Astrocyte of the spinal cord (primary cell): ENCODE results near the gene ANKRD27.
"Not testable (repeated sequence)": the region's sequence is repeated elsewhere in the genome, so short reads cannot be mapped to it uniquely, and the experiment has no call there.

Source experiments
- DNase-seq: peaks from one replicate; pipeline ENCODE4 v3.0.0; 2011; ENCODE audit warnings: low read depth, low spot score
- H3K4me3 ChIP-seq: 2 replicates; pipeline ENCODE4 v1.5.1; 2011; ENCODE audit warnings: low read depth, mild to moderate bottlenecking, low read length, moderate library complexity
- in situ Hi-C: cut with HindIII; loops from 2 replicates; pipeline ENCODE4 v1.10.0; 2017; ENCODE audit warnings: low sequenced_read_pairs
- TF ChIP-seq, protein P1 (sequence below): IDR thresholded peaks from 2 replicates; pipeline ENCODE4 v1.5.1; 2012; ENCODE audit warnings: low read depth, mild to moderate bottlenecking, low read length, inconsistent platforms

The ANKRD27 gene

GRCh38 chr19:32711747-32712146, 36.8 kb upstream of the ANKRD27 start:
- TF ChIP-seq, protein P1, sequence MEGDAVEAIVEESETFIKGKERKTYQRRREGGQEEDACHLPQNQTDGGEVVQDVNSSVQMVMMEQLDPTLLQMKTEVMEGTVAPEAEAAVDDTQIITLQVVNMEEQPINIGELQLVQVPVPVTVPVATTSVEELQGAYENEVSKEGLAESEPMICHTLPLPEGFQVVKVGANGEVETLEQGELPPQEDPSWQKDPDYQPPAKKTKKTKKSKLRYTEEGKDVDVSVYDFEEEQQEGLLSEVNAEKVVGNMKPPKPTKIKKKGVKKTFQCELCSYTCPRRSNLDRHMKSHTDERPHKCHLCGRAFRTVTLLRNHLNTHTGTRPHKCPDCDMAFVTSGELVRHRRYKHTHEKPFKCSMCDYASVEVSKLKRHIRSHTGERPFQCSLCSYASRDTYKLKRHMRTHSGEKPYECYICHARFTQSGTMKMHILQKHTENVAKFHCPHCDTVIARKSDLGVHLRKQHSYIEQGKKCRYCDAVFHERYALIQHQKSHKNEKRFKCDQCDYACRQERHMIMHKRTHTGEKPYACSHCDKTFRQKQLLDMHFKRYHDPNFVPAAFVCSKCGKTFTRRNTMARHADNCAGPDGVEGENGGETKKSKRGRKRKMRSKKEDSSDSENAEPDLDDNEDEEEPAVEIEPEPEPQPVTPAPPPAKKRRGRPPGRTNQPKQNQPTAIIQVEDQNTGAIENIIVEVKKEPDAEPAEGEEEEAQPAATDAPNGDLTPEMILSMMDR: no peak
- no peak overlapping the region for H3K4me3 ChIP-seq
- DNase-seq: no peak
- in situ Hi-C loops: no loop called here

DNA sequence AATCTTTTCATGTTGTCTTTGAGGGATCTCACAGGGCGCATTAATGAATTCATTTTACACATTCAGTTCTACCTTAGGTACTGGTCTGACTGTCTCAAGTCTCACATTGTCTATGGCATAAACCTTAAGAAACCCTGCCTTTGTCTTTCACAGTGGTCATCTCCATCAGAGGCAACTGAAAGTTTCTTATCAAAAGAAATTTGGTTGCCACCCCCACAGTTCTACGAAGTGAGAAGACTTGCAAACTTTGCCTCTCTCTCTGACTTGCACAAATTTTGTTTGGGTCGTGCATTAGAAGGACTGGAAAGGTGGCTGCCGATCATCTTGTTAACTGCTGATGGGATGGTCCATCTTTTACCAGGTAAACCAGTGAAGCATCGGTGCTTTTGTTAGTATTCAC, 34.1 kb upstream of the ANKRD27 start:
- no peak for DNase-seq
- no peak overlapping the region for H3K4me3 ChIP-seq
- TF ChIP-seq, protein P1: no peak
- in situ Hi-C loops: no loop called here

GRCh38 chr19:32708457-32708856, 33.5 kb upstream of the ANKRD27 start:
- no peak for DNase-seq
- in situ Hi-C loops: no loop called here
- H3K4me3 ChIP-seq: no peak overlapping the region
- TF ChIP-seq, protein P1: no peak

DNA sequence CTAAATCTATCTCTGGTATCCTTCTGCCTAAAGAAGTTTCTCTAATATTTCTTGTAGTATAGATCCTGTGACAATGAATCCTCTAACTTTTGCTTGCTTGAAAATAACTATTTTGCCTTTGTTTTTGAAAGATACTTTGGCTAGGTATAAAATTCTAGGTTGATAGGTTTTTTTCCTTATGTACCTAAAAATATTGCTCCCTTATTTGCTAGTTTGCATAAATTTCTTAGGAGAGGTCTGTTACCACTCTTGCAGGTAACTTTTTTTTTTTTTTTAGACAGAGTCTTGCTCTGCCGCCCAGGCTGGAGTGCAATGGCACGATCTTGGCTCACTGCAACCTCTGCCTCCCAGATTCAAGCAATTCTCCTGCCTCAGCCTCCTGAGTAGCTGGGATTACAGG, 29.0 kb upstream of the ANKRD27 start:
- DNase-seq, H3K4me3 ChIP-seq, in situ Hi-C loops: not testable (repeated sequence)

- H3K4me3 ChIP-seq: no peak overlapping the region
- TF ChIP-seq, protein P1: no peak
- in situ Hi-C loops: no loop called here
- no peak for DNase-seq
These were observed 27.0 kb upstream of the ANKRD27 start for GRCh38 chr19:32702010-32702409.

DNA sequence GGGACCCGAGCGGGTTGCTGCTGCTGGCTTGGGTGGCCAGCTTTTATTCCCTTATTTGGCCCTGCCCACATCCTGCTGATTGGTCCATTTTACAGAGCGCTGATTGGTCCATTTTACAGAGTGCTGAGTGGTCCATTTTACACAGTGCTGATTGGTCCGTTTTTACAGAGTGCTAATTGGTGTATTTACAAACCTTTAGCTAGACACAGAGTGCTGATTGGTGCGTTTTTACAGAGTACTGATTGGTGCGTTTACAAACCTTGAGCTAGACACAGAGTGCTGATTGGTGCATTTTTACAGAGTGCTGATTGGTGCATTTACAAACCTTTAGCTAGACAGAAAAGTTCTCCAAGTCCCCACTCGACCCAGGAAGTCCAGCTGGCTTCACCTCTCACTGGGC, 25.1 kb upstream of the ANKRD27 start:
- H3K4me3 ChIP-seq, in situ Hi-C loops, DNase-seq: not testable (repeated sequence)

DNA sequence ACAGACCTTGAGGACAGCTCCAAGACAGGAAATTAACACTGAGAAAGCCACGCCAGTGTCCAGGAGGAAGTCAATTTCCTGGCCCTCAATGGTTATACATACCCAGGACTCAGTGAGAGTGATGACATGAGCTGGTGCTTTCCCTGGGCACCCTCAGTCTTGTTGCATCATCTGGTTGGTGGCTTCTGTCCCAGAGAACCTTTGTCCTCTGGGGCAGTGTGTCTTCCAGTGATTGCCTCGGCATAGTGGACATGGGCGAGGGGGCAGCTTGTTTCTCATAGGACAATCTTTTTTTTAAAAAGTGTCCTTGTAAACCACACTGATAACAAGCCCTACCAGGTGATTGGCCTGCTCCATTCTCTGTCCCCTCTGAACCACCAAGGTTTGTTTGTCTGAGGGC, 21.8 kb upstream of the ANKRD27 start:
- in situ Hi-C loops, DNase-seq, H3K4me3 ChIP-seq: not testable (repeated sequence)

GRCh38 chr19:32695506-32695905, 20.5 kb upstream of the ANKRD27 start:
- in situ Hi-C loops, DNase-seq, H3K4me3 ChIP-seq: not testable (repeated sequence)

DNA sequence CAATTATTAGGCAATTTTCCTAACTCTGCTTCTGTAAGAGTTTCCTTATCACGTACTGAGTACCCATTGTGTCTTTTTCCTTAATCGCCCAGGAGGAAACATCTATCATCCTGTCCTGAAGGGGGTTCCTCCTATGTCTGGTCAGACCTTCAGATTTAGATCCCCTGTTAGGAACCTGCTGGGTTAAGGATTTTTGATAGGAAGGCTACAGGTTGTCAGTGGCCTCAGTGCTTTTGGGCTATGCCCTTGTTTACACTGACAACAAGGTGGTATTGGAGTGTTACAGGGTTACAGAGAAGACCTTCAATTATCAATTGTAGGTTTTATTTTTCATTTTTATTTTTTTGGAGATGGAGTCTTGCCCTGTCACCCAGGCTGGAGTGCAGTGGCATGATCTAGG, 19.9 kb upstream of the ANKRD27 start:
- H3K4me3 ChIP-seq, DNase-seq, in situ Hi-C loops: not testable (repeated sequence)

- H3K4me3 ChIP-seq, DNase-seq, in situ Hi-C loops: not testable (repeated sequence)
These were observed 19.3 kb upstream of the ANKRD27 start for GRCh38 chr19:32694316-32694715.

- in situ Hi-C loops, H3K4me3 ChIP-seq, DNase-seq: not testable (repeated sequence)
These were observed 18.4 kb upstream of the ANKRD27 start for GRCh38 chr19:32693151-32694108.
